Stimulated activated CD4-positive, alpha-beta T cell treated with anti-CD3 and anti-CD28 coated beads, Interleukin-15, amount 100 ng/mL, for 48 hours (primary cell): ENCODE measurements around the gene EPHA6.

Experiments
- DNase-seq, 2 donors: peaks; one replicate each; pipeline ENCODE4 v3.0.0-alpha.2; 2020; ENCODE audit warnings: low read depth in 2 of 2

Gene EPHA6

DNA sequence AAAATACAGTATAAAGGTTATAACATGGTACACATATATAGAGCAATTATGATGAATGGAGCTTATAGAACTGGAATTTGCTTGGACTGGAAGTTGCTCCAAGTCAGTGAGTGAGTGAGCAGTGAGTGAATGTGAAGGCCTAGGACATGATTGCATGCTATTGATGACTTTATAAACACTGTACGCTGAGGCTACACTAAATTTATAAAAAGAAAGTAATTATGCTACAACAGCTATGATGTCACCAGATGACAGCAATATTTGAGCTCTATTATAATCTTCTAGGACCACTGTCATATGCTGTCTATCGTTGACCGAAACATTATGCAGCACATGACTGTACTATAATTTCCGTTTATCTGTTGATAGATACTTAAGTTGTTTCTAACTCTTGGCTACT lies 463.3 kb downstream of the EPHA6 start:
- DNase-seq, result no peak

DNA sequence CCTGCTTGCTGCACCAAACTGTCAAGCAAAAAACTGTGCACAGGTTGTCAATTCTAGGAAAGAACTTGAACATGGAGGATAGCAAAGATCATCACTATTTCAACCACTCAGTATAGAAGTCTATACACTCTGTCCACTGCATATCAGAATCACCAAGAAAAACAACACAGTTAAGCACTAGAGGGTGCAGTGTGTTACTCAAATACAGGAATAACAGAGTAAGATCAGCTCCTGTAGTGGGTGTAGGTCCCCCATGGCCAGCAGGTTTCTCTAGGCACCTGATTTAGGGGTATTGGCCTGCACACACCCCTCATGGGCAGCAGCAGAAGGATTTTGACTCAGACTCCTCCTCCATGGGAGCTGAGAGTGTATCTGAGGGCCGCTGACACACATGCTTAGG lies 464.1 kb downstream of the EPHA6 start:
- no peak for DNase-seq

DNA sequence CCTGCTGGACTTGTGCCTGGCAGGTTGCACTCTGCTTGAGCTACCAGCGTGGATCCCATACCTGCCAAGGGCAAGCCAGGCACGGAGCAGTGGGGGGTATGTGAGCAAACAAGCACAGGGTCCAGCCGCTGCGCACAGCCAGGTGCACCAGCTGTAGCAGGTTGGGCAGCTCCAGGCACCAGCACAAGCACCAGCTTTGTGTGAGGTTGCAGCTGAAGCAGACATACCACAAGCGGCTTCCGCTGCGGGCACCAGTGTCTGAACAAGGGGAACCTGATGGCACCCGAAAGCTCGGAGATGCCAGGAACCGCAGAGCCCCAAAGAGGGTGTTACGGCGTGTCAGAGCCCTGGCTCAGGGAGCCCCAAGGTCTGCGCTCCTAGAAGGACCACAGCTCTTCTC lies 477.5 kb downstream of the EPHA6 start:
- no peak for DNase-seq

DNA sequence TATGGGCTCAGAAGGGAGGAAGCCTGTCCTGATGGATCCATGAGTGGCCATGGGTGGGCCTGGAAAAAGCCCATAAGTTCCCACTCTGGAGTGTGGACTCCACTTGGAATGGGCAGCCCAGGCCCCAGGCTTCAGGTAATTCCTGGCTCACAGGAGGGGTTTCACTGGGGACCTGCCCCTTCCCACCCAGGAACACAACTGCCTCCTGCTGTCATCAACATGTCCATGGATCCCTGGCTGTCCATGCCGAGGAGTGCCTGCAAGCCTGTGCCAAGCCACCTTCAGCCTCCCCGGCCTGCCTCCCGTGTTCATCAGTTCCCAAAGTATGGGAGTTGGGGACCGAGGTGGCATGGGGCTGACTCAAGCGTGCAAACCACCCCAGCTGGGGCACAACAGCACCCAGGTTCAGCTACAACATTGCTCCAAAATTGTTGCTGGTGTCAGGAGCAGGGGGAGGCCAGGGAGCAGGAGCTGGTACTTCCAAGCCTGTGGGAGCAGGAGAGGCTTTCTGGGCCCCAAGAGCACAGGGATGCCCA lies 479.3 kb downstream of the EPHA6 start:
- DNase-seq, result no peak

DNA sequence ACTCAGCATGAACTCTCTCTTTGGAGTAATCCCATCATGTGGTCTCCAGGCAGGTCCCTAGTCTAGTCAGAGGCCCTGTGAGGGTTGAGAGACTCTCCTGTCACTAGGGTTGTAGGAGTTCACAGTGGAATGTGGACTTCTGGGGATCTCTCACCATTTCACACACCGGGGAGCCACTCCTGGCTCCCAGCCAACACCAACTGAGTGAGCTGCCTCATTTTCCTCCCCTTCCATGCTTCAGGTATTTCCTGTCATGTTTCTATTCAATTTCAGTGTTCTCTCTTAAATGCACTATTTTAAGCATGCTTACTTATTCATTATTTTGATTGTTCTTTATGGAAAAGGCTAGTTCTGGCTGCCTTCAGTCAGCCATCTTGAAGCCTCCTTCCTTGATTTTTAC lies 482.6 kb downstream of the EPHA6 start:
- DNase-seq, result no peak

DNA sequence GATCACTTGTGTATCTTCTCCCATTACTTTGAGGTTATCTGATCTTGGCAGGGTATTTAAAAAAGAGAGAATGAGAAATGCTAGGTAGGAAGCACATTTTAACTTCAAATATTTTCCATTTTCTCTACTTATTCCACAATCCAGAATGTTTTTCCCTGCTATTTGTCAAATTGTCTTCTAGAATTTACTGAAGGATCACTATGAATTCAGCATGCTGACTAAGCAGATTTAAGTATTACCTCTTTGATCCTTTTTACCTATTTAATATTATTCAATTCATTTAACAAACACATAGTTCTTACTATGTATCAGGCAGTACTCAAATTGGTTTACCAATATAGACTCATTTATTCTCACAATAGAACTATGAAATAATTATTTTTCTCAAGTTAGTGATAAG lies 486.7 kb downstream of the EPHA6 start:
- DNase-seq, result no peak

DNA sequence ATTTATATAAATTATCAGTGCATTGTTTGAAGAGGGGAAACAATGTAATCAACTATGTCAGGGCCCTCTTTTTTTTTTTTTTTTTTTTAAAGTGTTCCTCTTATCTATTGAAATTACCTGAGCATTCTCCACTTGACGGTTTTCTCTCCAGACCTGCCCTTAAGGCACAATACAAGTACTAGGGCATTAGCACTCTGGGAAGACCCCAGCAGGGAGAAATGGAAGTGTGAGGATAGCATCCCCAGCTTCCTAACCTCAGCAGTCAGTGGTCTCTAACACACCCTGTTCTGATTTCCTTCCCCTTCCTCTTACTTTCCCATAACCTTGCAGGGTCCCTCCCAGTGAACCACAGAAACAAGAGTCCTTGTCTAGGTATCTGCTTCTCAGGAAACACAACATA lies 491.8 kb downstream of the EPHA6 start:
- DNase-seq, result no peak

DNA sequence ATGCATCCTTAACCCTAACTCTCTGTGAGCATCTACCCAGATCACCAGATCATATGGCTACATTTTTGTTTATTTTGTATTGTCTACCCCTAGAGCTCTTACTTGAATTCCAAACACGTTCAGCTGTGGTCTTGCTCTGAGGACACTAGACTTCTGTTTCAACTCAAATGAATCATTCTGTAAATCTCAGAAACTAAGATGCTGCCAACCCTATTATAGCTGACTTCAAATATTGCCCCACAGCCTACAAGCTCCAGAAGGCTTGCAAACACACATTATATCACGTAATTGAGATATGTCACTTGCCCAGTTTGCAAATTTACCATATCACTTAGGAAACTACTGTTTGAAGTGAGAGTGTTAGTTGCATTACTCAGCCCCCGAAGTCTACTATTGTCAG lies 524.0 kb downstream of the EPHA6 start:
- no peak for DNase-seq

DNA sequence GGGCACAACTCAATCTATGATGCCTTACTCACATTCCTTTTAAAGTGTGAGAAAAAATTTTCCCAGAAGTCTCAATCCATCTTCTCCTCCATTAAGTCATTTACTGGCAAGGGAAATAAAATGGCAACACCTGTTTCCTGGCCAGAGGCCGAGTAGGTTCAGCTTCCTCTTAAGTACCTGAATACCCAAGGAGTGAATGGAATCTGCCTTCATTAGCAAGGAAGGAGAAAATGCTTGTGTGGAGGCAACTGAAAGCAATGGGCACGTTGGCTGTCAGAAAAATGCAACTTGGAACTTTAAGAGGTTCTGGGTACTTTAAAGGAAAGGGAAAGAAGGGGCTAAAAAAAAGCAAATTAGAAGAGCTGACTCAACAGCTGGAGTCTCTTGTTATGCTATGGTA lies 526.5 kb downstream of the EPHA6 start:
- DNase-seq, result no peak

DNA sequence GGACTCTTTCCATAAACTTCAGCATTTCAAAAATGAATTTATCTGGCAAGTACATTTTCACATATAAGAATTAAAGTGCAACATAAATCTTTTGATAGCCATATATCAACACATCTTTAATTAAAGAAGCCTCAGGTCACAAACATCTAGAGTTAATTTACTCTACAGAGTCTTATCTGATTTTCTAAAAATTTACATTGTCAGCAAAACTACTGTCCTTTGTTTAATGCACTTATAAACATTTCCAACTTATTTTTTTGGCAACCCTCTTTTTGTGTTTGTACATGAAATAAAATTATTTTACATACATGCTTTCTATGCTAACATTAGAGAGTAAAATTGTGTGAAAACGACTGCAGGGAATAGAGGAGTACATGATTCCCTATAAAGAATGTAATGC lies 533.4 kb downstream of the EPHA6 start:
- DNase-seq, result no peak

DNA sequence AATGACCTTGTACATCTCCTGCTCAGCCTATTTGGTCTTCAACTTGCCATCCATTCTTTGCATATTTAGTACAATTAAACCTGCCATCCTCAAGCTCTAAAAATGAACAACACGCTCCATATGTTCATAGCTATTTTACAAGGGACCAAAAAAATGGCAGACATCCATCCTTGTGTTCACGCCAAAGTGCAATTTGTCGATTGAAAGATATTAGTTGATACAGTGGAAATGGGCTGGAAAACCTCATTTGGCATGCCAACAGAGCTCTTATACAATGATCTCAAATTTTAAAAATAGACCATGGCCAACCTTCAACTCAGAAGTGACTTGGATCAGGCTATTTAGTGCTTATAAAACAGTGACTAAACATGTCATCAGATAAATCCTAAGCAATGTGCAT lies 536.6 kb downstream of the EPHA6 start:
- no peak for DNase-seq

DNA sequence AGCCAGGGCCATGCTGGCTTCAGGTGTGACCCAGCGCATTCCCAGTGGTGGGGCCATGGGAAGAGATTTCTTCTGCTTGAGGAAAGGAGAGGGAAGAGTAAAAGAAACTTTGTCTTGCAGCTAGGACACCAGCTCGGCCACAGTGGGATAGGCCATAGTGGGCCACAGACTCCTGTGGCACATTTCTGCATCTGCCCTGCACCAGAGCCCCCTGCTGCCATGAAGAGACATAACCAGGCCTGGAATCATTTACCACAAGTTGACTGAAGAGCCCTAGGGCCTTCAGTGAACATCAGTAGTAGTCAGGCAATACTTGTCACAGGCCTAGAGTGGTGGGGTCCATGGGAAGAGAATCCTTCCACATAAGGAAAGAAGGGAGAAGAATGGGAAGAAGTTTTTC lies 538.8 kb downstream of the EPHA6 start:
- DNase-seq, result no peak

DNA sequence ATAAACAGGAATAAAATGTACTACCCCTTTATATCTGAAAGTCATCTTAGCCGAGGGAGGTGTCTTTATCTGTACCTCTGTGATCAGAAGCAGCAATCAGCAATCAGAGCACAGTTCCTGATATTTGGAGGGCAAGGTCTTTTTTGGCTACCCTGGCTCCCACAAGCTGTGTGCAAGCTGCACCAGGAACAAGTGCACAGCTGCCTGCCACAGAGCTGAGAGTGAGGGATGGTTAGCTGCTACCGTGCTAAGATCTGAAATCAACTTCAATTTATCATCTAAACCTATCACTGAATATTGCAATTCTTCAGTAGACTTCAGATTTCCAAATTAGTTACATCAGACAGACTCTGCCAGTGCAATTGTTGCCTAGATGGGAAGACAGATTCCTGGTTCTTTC lies 545.6 kb downstream of the EPHA6 start:
- no peak for DNase-seq

DNA sequence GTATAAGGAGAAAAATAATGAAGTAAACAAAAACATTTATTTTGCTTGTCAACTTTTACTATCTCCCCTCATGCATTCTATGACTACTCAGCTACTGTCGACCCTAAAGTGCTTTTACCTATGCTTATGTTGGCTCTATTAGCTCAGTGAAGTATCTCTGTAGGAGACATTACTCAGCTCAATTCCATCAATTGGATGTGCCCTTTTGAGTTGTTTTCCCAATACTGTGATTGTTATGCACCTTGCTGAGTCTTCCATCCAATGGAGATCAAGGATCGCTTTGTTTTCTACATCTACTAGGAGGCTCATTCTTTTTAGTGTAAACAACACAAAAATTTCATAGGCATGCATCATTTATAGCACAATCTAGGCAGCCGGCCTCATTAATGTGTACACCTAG lies 546.4 kb downstream of the EPHA6 start:
- no peak for DNase-seq

DNA sequence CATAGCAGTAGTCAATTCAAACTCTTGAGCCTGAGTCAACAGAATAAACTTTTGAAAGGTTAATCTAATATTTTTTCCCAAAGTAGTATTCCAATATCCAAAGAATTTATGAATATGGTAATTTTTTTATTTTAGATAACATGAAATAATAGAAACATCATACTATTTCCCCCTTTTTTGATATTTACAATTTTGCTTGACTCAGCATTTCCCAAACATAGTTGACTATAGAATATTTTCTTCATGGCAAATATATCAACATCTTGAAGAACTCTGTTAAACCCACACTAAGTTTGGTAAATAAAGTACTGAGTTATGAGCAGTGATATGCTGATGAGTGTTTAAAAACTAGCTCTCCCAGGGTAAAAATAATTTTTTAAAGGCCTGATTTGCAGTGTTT lies 570.2 kb downstream of the EPHA6 start:
- no peak for DNase-seq

DNA sequence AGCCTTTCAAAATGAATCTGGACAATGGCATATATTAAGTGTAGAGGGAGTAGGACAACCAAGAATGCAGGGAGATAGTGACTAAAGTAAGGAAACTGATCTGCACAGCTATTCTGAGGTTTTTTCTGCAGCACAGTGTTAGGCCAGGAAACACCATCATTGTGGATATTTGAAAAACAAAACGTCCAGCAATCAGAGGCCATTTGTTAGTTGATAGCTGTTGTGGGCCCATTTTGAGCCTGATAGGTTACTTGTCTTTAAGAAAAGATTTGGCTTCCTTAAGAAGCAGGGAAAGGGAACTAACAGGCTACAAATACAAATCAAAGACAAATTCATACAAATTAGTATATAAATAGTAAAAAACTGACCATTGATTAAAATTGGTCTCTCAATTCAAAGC lies 574.4 kb downstream of the EPHA6 start:
- no peak for DNase-seq

DNA sequence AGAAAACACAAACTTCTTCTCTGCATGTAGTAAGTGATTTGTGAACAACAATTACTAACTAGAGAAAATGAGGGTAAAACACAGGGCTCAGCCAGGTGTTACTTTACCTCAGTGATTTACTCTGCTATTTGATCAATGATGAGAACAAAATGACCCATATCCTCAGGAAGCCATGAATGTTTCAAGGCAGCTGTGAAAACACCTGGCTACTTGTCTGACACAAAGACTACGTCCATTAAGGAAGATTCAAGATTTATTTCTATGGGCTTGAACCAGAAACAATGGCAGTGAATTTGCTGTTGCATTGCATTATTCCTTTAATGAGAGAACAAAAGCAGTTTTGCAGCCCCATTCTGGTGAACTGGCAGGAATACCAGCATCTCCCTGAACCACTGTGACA lies 575.5 kb downstream of the EPHA6 start:
- DNase-seq, result no peak

DNA sequence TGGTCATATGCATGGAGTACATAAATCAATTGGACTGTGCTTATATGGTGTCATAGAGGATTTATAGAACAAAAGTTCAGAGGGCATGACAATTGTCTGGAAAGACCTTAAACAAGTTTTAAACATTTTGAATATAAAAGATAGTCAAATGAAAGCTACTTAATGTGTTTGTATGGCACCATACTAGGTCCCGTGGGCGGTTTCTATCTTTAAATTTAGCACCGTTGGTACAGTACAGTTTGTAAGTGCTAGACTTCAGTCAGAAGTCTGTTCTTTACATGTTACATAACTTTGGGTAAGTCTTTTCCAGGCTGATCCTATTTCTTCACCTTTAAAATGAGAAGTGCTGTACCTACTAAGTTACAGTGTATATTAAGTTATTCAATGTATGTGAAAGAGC lies 576.8 kb downstream of the EPHA6 start:
- no peak for DNase-seq

DNA sequence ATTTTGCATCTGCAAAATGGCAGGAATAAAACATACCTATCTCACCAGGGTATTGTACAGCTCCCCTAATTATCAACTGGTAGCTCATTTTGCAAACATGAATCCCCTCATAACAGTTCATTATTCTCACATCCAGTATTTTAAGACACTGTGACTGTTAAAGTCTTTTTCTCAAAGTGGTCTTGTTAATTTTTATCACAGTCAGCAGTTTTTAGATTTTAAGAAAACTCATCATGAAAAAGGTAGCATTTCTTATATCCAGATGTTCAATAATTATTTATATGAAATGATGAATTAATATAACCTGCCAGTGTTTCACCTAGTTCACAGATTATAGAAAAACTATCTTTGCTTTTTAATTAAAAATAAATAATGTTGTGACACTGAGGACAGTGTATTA lies 595.2 kb downstream of the EPHA6 start:
- DNase-seq, result no peak

DNA sequence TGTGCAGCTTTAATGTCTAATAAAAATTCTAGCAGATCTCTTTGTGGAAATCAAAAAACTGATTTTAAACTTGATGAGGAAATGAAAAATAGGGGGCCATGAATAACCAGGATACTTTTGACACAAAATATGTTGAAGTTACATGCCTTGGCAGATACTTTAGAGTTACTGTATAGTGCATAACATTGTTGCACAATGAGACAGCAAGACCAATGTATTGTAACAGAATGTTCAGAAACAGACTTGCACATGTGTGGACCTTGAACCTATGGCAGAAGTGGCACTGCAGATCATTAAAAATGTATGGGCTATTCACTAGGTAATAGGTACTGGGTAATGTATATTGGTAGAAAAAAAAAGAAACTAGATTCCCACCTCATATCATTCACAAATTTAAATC lies 607.2 kb downstream of the EPHA6 start:
- no peak for DNase-seq

DNA sequence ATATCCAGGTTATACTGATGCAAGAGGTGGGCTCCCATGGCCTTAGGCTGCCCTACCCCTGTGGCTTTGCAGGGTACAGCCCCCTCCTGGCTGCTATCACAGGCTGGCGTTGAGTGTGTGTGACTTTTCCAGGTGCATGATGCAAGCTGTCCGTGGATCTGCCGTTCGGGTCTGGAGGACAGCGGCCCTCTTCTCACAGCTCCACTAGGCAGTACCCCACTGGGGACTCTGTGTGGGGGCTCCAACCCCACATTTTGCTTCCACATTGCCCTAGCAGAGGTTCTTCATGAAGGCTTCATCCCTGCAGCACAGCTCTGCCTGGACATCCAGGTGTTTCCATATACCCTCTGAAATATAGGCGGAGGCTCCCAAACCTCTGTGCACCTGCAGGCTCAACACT lies 610.6 kb downstream of the EPHA6 start:
- DNase-seq, result no peak

DNA sequence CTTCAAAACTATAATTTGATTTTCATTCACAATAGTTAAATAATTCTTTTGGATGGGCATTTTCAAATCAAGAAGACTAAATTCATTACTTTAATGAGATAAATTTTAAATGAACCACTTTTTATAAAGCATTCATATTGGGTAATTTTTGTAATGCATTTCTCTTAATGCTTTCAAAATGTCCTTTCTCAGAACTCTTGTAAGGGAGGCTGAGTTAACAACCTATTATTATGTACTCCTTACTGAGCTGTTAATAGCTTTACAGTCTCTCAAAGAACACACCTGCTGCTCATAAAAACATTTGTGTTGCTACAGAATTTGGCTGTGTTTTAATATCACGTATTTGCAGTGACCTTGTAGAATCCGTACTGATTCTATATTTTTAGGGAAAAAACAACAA lies 616.2 kb downstream of the EPHA6 start:
- no peak for DNase-seq

DNA sequence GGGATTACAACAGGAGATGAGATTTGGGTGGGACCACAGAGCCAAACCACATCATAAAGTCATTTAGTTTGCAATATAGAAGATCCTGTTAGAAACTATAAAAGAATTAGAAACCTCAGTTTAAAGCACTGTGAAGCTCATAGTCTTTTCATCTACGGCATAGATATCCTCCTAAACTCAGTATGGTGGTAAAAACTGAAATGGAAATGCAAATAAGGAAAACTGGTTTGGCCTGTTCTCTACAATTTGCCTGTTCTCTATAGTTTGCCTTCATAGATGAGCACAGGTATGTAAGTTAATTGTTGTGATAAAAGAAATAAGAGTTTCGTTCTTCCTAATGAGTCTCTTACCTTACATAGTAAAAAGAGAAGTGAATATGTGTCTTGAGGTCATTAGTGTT lies 618.5 kb downstream of the EPHA6 start:
- no peak for DNase-seq

DNA sequence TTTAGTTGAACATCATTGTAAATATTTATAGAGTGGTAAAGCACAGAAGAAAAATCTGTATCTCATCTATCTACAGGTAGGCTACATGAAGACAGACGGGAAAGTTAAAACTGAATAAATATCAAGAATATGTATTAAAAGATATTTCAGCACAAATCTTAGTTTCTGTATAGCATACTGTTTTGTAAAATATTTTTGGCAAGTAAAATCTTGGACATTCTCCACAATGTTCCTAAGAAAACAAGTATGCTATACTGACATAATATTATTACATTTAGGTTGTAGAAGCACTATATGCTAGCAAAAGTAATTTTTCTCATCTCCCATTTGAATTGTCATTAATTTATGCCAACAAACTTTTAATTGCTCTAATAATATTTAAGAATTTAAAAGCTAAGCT lies 623.7 kb downstream of the EPHA6 start:
- no peak for DNase-seq

DNA sequence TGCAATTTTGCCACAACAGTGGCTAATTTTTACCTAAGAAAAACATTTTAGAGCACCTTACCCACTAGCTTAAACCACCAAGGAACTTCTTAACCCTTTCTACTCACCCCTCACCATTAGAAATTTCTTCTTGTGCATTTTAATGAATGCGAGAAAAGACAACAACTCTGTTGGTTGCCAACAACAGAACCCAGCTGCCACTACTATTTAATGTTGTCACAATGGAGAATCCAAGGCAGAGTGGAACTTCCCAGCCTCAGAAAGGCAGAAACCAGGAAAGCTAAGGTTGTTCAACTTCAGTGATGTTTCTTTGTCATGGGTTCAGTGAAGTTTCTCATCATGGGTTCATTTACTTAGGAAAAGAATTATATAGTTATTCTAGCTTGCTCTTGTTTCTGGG lies 625.0 kb downstream of the EPHA6 start:
- no peak for DNase-seq
